Left lung (tissue), 14 donors: ENCODE measurements around the gene MYO15B. TPM values are rescaled to one million over a fixed set of nuclear protein-coding genes. Genes with fewer than 3 reads are reported as not detected.

Experiments
- ATAC-seq: fragments of 200-7000 bp; cut with Tn5 transposase; one replicate; pipeline ENCODE4 v1.9.1; 2020; ENCODE audit warnings: moderate library complexity
- DNase-seq, 4 donors: peaks; one replicate each; pipeline ENCODE4 v3.0.0-alpha.2; 2013 to 2020
- H3K27ac ChIP-seq, 2 donors: fragments of 200-600 bp; sonication (generic) in 1 of 2; one replicate each; pipeline versions ENCODE4 v1.5.0 to v1.8.0; 2020 to 2021
- H3K27me3 ChIP-seq, 2 donors: fragments of 200-600 bp; sonication (generic) in 1 of 2; one replicate each; pipeline versions ENCODE4 v1.5.0 to v1.8.0; 2020 to 2021
- H3K36me3 ChIP-seq, 2 donors: fragments of 200-600 bp; sonication (generic) in 1 of 2; one replicate each; pipeline versions ENCODE4 v1.5.0 to v1.8.0; 2020 to 2021
- H3K4me1 ChIP-seq, 2 donors: fragments of 200-600 bp; one replicate each; pipeline ENCODE4 v1.8.0; 2021
- H3K4me3 ChIP-seq, 2 donors: fragments of 200-600 bp; sonication (generic) in 1 of 2; one replicate each; pipeline versions ENCODE4 v1.5.0 to v1.8.0; 2020 to 2021; ENCODE audit warnings: mild to moderate bottlenecking in 1 of 2
- H3K9me3 ChIP-seq, 2 donors: fragments of 200-600 bp; sonication (generic) in 1 of 2; one replicate each; pipeline versions ENCODE4 v1.5.0 to v1.8.0; 2020 to 2021
- CTCF ChIP-seq, 2 donors: fragments of 200-600 bp; sonication (generic) in 1 of 2; IDR thresholded peaks; one replicate each; pipeline versions ENCODE4 v1.5.0 to v1.8.0; 2021; ENCODE audit warnings: antibody characterized with exemption in 2 of 2
- intact Hi-C, 2 donors: fragments of 100-400 bp; cut with DNase I; formaldehyde crosslinking; loops; one replicate each; pipeline versions ENCODE4 v1.11.2 to v1.14.2; 2022
- long read RNA-seq, 12 donors: library from polyadenylated mRNA in 2 of 12; unstranded in 2 of 12; transcript quantifications; one replicate each; pipeline ENCODE4 v2.0.0 and lab custom pipeline, GENCODE V29; 2019 to 2026
- polyA plus RNA-seq, 6 donors: library from polyadenylated mRNA; unstranded; fragments of 120-200 nt; gene quantifications; one replicate each; pipeline ENCODE4 v1.2.1, GENCODE V29; 2013; ENCODE audit not compliant: insufficient read length in 6 of 6
- total RNA-seq, 2 donors: library from RNA; stranded (reverse); fragmentation: NEBNext Ultra II Directional; extraction: Animal tissue kit (Norgen Biotek cat#: 25700); gene quantifications; one replicate each; pipeline ENCODE4 v1.2.1, GENCODE V29; 2021
- donor health status: DM: no; HTN: yes; CAD: no.
- donor health status: DM: no; HTN: no; CAD: no.

MYO15B gene
- total RNA-seq: 100 to 1,000 TPM; 125 to 127 TPM
- 100 to 1,000 TPM; 163 to 350 (median 238) TPM for polyA plus RNA-seq
- long read RNA-seq, donor 1, partial matches to known transcripts: 40 of 46 reads
- long read RNA-seq, donor 1, other reads (novel, unspliced or antisense): 0 of 46 reads
- long read RNA-seq, donor 2, partial matches to known transcripts: 0 of 3 reads
- long read RNA-seq, donor 2, other reads (novel, unspliced or antisense): 0 of 3 reads
- long read RNA-seq, donor 3, partial matches to known transcripts: 0 of 4 reads
- long read RNA-seq, donor 3, other reads (novel, unspliced or antisense): 0 of 4 reads
- long read RNA-seq, donor 4, partial matches to known transcripts: 0 of 2 reads
- long read RNA-seq, donor 4, other reads (novel, unspliced or antisense): 2 of 2 reads
- long read RNA-seq, donor 5, partial matches to known transcripts: 34 of 37 reads
- long read RNA-seq, donor 5, other reads (novel, unspliced or antisense): 0 of 37 reads
- long read RNA-seq, donor 6, partial matches to known transcripts: 0 of 1 reads
- long read RNA-seq, donor 6, other reads (novel, unspliced or antisense): 0 of 1 reads
- long read RNA-seq, donor 7, partial matches to known transcripts: 0 of 1 reads
- long read RNA-seq, donor 7, other reads (novel, unspliced or antisense): 0 of 1 reads
- long read RNA-seq, donor 8, partial matches to known transcripts: 13 of 17 reads
- long read RNA-seq, donor 8, other reads (novel, unspliced or antisense): 0 of 17 reads
- long read RNA-seq, donor 9: 0 reads
- long read RNA-seq, donor 10, partial matches to known transcripts: 1 of 3 reads
- long read RNA-seq, donor 10, other reads (novel, unspliced or antisense): 2 of 3 reads
- long read RNA-seq, donor 11: 0 reads
- long read RNA-seq, donor 12, partial matches to known transcripts: 6 of 7 reads
- long read RNA-seq, donor 12, other reads (novel, unspliced or antisense): 0 of 7 reads

DNA sequence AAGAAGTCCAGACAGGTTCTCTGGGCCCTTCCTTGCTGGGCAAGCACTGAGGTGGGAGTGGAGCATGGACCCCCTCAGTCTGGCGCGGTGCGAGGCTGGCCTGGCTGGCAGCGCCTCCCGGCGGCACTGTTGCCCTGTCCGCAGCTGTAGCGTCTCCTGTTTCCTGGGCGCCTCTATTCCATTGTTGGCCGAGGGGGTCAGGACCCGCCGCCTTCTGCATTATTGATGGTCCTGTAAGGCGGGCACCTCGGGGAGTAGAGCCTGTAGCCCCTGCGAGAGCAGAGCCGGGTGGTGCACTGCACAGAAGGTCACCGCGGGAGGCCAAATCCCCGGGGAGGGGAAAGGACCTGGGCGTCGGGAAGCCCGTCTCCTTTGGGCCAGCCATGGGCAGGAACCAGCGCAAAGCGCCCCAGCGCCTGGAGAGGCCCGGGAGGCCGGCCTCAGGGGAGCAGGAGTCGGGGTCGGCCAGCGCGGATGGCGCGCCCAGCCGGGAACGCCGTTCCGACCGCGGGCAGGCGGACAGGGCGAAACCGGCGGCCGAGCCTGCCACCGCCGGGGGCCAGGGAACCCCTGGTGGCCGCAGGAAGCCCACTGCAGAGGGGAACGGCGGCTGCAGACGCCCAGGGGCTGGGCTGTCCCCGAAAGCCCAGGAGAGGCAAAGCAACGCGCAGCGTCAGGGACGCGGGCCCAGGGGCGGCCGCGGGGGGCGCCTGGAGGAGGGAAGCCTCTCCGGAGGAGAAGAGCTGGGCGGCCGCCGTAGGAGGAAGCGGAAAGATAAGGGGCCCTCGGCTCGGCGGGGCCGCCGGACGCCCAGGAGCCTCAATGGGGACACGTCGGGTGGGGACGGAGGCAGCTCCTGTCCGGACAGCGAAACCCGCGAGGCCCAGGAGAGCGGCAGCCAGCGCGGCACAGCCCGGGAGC is at the start of gene MYO15B:
Gene MYO15B (plus strand): TSS at position 126 of the 921 bp plus-strand sequence. CDS start 258 bp downstream, at position 384.
- Histone ChIP-seq H3K4me1 (peaks cover 8 to 23% of the 10 kb centered on the region in 2 donors), H3K36me3 (no peaks in the 10 kb centered on the region), H3K4me3 (peak within 1 kb of the TSS; percentile 57 to 61), H3K27me3 (no peaks in the 10 kb centered on the region), H3K9me3 (no peaks in the 10 kb centered on the region), H3K27ac (peak within 1 kb of the TSS; percentile 93 to 97)
- intact Hi-C loops: loop anchor here in 1 of 2 donors (10.0 kb wide), 1 partner anchor 63 kb away; the partner anchor contains the start of gene LLGL2
- ATAC-seq (peak; percentile 48), DNase-seq (peak; percentile 70 to 95 (median 76))
- TF ChIP-seq CTCF (IDR thresholded peaks at IDR 0.05): peak in 1 of 2 donors; percentile 56

DNA sequence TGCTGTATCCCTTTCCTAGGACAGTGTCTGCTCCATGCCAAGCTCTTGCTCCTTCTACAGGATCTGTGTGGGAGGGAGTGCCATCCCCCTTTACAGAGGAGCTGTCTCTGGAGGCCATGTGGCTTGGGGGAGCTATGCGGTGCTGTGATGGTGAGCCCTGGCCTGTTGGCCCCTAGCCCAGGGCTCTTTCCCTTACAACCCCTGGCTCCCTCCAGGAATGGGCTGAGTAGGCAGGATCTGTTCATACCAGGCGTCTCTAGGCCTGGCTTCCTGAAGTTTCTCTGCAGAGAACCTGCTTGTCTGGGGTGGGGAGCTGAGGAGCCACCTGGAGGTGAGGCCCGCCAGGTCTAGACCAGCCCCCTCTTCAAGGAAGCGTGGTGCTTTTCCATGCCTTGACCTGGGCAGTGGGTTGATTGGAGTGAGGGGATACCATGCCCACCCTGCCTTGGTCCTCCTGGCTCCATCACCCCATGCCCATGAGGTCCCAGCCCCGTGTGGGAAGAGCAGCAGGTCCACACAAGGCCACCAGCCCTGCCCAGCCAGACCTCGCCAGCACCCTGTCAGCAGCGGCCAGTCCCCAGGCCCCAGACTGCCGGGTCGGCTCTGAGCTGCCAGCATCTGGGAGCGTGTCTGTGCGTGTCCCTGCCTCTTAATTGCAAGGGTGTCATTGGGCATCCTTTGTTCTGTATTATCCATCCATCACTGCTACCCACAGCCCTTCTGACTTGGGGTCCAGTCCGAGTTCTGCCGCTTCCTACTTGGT is 47.5 kb upstream of the MYO15B start:
- ATAC-seq (no peak), DNase-seq (no peak)
- H3K36me3 ChIP-seq: peaks cover 0 to 8% of the 10 kb centered on the region in 2 donors
- H3K4me3 ChIP-seq: no peak overlapping the region
- H3K27ac ChIP-seq: no peak overlapping the region
- TF ChIP-seq CTCF (IDR thresholded peaks at IDR 0.05): no peak
- intact Hi-C loops: no loop called here
- H3K9me3 ChIP-seq: no peaks in the 10 kb centered on the region
- peaks cover 5 to 7% of the 10 kb centered on the region in 2 donors for H3K4me1 ChIP-seq
- H3K27me3 ChIP-seq: no peaks in the 10 kb centered on the region

DNA sequence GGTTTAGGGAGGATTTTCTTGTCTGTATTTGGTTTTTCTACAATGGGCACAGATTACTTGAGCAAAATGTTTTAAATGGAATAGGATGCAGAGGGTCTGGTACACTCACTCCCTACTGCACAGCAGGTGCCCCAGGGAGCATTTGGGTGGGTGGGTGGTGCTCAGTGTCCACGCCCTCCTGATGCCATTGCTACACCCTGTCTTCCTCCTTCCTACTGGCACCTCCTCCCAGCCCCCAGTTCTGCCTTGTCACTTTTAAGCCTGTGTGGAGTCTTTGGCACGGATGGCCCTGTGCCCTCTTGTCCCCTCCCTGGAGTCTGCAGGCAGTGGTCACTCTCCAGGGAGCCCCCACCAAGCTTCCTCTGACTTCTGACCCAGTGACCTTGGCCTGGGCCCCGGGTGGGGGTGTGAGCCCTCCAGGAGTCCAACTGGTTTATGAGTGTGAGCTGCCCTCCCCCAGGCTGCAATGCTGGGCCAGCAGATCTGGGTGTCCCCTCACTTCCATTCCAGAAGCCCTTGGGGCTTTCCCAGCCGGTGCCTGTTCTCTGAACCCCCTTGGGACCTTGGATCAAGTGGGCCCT is 46.6 kb upstream of the MYO15B start:
- ATAC-seq (no peak), DNase-seq (no peak)
- peaks cover 5% of the 10 kb centered on the region in 2 donors for H3K4me1 ChIP-seq
- no peak for TF ChIP-seq CTCF (IDR thresholded peaks at IDR 0.05)
- H3K4me3 ChIP-seq: no peak overlapping the region
- intact Hi-C loops: no loop called here
- H3K9me3 ChIP-seq: no peaks in the 10 kb centered on the region
- H3K27ac ChIP-seq: no peak overlapping the region
- peaks cover 0 to 8% of the 10 kb centered on the region in 2 donors for H3K36me3 ChIP-seq
- H3K27me3 ChIP-seq: no peaks in the 10 kb centered on the region

- Histone ChIP-seq H3K4me1 (peaks cover 0 to 5% of the 10 kb centered on the region in 2 donors), H3K36me3 (peaks cover 0 to 8% of the 10 kb centered on the region in 2 donors), H3K9me3 (no peaks in the 10 kb centered on the region), H3K4me3 (no peak overlapping the region), H3K27ac (no peak overlapping the region), H3K27me3 (no peaks in the 10 kb centered on the region)
- peak; percentile 61 for ATAC-seq
- intact Hi-C loops: no loop called here
- no peak for DNase-seq
- TF ChIP-seq CTCF (IDR thresholded peaks at IDR 0.05): no peak
These were observed 45.4 kb upstream of the MYO15B start for GRCh38 chr17:75542229-75542628.
